Activated T-cell treated with anti-CD3 and anti-CD28 coated beads for 1 hour (primary cell): ENCODE measurements around the gene DOCK8.
"Not testable (repeated sequence)": the region's sequence is repeated elsewhere in the genome, so short reads cannot be mapped to it uniquely, and the experiment has no call there.

Experiments used
- DNase-seq: peaks from one replicate; pipeline ENCODE4 v3.0.0-alpha.2; 2020; ENCODE audit warnings: low read depth

DOCK8 gene

GRCh38 chr9:224582-225520, 10.2 kb downstream of the DOCK8 start:
- no peak for DNase-seq

GRCh38 chr9:227860-228259, 13.2 kb downstream of the DOCK8 start:
- DNase-seq: no peak

- no peak for DNase-seq
Observed at GRCh38 chr9:228929-229695, 14.4 kb downstream of the DOCK8 start.

GRCh38 chr9:231625-232024, 17.0 kb downstream of the DOCK8 start:
- DNase-seq: not testable (repeated sequence)

DNA sequence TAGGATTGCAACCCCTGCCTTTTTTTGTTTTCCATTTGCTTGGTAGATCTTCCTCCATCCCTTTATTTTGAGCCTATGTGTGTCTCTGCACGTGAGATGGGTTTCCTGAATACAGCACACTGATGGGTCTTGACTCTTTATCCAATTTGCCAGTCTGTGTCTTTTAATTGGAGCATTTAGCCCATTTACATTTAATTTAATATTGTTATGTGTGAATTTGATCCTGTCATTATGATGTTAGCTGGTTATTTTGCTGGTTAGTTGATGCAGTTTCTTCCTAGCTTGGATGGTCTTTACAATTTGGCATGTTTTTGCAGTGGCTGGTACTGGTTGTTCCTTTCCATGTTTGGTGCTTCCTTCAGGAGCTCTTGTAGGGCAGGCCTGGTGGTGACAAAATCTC, 19.0 kb downstream of the DOCK8 start:
- DNase-seq: not testable (repeated sequence)

GRCh38 chr9:237141-237857, 22.6 kb downstream of the DOCK8 start:
- no peak for DNase-seq

DNA sequence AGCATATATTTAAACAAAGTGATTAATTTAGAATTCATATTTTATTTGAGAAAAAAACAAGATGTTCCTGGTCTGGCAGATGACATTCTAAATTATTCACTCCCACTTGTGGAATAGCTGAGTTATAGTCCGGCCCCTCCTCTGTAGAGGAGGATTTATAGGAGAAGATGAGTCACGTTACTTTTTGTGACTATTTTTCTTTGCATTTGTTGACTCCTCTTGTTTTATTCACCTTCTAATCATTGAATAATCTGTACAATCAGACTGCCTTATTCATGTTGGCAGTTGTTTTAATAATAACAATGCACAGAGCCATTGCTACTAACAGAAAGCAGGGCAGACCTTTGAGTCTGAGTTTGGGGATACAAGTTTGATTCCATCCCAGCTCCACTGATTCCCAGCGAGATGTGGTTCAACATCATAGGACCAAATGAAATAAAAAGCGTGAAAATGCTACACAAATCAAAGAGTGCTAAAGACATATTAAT, 23.2 kb downstream of the DOCK8 start:
- no peak for DNase-seq

GRCh38 chr9:242461-243080, 27.9 kb downstream of the DOCK8 start:
- DNase-seq: no peak

- DNase-seq: no peak
Observed at GRCh38 chr9:248278-248961, 33.8 kb downstream of the DOCK8 start.

- no peak for DNase-seq
Observed at GRCh38 chr9:249025-249424, 34.4 kb downstream of the DOCK8 start.

GRCh38 chr9:250039-250438, 35.4 kb downstream of the DOCK8 start:
- DNase-seq: no peak

GRCh38 chr9:250625-251024, 36.0 kb downstream of the DOCK8 start:
- DNase-seq: no peak

- DNase-seq: no peak
Observed at GRCh38 chr9:251398-251797, 36.7 kb downstream of the DOCK8 start.

- no peak for DNase-seq
Observed at GRCh38 chr9:253539-253938, 38.9 kb downstream of the DOCK8 start.

GRCh38 chr9:254516-254915, 39.9 kb downstream of the DOCK8 start:
- no peak for DNase-seq

DNA sequence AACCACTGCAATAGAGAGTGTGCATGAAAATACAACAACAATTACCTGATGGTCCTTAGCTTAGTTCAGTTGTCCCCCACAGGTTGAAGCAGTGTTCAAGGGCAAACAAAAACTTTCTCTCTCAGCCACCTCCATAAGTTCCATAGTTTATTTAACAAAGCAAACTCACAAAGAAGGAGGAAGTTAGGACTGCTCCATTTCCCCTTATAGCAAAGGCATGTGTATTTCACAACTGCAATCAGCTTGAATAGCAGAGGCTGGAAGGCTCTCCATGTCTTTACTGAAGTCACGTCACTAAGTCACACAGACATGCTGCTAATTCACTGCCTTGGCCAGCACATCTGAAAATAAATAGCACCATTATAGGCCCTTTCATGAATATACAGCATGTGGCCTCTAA, 43.3 kb downstream of the DOCK8 start:
- DNase-seq: no peak

DNA sequence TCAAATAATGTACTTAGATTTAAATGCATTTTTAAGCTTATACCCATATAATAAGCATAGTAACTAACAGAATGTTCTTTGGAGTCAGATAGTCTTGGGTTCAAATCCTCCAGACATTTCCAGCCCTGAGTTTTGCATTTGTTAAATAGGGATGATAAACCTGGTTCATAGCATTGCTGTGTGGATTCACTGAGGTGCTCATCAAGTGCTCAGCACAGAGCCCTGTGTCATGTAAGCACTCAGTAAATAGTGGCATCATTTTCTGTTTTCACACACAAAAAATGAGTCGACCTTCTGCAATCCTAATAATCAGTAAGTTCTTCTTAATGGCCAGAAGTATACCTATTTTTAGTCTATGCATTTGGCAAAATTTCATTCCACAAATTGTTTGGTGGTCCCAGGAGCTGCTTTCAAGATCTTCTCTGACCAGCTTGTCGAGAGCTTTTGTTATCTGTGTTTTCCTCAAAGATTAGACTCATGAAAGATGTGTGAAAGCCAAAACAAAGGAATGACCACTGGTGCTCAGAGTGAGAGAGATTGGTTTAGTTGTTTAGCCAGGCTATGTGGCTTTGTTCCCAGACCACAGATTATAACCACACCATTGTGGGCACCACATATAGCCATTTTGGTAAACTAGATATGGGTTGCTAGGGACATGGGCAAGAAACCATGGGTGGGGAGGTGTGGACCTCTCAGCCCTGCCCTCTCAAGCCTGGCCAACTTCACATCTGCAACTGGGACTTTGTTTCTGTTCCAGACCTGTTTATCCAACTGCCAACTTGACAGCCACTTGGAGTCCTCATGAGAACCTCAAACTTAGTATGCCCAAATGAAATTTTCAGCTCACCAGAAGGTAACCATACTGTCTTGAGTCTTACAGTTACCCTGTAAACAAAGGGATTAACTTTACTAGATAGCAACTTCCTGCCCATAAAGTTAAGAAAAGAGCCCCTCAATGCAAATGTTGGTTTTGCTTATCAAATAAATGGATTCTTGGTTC, 45.0 kb downstream of the DOCK8 start:
- no peak for DNase-seq

- DNase-seq: no peak
Observed at GRCh38 chr9:264231-264630, 49.6 kb downstream of the DOCK8 start.

DNA sequence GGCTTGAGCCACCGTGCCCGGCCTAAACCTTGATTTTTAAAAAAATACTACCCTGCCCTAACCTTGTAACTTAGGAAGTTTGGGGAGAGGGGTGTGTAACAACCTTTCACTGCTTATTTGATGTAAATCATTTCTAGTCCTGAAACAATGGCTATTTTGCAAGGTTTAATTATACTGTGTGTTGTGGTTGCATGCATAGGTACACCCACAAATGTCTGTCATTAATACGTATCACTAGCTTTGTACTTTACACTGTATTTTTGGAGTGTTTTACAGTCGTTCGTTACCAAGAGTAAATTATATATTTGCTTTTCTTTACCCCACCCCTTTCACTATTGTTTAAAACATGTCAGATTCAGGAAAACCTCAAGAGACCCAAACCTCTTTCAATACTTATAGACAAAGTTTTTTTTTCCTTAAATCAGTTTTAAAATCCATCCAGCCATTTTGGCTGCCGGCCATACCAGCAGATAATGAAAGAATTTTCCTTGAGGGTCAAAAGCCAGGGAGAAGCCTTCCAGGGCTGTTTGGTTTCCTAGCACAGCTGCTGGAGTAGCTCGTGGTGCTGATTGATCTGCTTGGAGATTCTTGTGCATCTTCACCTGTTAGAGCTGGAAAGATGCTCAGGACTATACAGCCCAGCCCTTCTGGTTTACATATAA, 50.7 kb downstream of the DOCK8 start:
- DNase-seq: no peak

GRCh38 chr9:266228-266627, 51.6 kb downstream of the DOCK8 start:
- DNase-seq: no peak
